Posterior vena cava (tissue), 2 donors: ENCODE data around the gene FIBP. TPM values are rescaled to one million over a fixed set of nuclear protein-coding genes. Genes with fewer than 3 reads are reported as not detected.
A peak's percentile ranks its signal among the peaks of the same experiment; 100 is the strongest.

Experiments used
- DNase-seq: peaks from one replicate; pipeline ENCODE4 v3.0.0-alpha.2; 2020; ENCODE audit warnings: low spot score
- intact Hi-C, 2 donors: fragments of 100-400 bp; cut with DNase I; formaldehyde crosslinking; loops; one replicate each; pipeline versions ENCODE4 v1.14.1 to v1.14.2; 2022 to 2023
- total RNA-seq, 2 donors: library from RNA; stranded (reverse); fragmentation: NEBNext Ultra II Directional; extraction: Animal tissue kit (Norgen Biotek cat#: 25700); gene quantifications; one replicate each; pipeline ENCODE4 v1.2.1, GENCODE V29; 2021
- donor health status: DM: yes; HTN: yes; CAD: no.
- donor health status: DM: yes; HTN: yes; CAD: no.

FIBP gene
- total RNA-seq, 2 donors from 2014 or later: 39.7 to 40.8 TPM

DNA sequence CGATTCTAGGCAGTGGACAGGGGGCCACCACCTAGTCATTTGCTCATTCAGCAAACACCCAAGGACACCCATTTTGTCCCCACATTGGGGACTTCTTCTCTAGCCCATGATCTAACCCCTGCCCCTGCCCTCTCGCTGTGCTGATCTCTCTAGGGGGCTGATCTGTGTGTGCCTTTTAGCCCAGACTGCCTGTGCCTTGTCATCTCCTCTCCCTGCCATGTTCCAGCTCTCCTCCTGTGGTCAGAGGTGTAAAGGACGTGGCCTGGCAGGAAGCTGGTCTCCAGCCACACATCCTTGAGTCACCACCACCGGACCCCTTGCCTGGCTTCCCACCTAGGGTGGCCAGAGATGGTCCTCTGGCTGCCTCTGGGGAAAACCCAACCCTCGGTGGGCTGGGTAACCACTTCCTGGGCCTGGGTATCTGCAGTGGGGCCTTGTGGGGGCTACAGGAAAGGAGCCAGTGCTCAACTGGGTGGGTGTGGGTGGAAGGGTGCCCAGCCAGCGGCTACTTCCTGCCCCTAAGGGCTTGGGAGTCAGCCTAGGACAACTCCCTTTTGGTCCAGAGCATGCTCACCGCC is 7.3 kb downstream of the FIBP start:
- intact Hi-C loops: loop anchor here (5.0 to 10.0 kb wide), 2 partner anchors 84 to 106 kb away; partner anchors contain the start of gene SART1 (in 1 of the 2)
- no peak for DNase-seq

DNA sequence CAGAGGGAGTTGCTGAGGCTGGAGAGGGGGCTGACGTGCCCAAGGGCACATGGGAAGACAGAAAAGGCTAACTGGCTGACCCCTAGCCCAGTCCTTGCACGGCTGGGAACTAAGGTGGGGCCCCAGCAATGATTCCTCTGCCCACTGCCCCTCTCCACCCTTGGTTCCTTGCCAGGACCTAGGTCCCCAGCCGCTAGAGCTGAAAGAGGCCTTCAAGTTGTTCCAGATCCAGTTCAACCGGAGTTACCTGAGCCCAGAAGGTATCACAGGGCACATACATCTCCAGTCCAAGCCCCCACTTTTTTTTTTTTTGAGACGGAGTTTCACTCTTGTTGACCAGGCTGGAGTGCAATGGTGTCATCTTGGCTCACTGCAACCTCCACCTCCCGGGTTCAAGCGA is 8.2 kb downstream of the FIBP start:
- intact Hi-C loops: loop anchor here (5.0 to 10.0 kb wide), 2 partner anchors 85 to 107 kb away; partner anchors contain the start of gene SART1 (in 1 of the 2)
- no peak for DNase-seq

- intact Hi-C loops: loop anchor here (5.0 to 10.0 kb wide), 2 partner anchors 85 to 108 kb away; partner anchors contain the start of gene SART1 (in 1 of the 2)
- DNase-seq: no peak
Observed at GRCh38 chr11:65879617-65880016, 8.7 kb downstream of the FIBP start, which contains the start of gene CTSW. TSS of gene CTSW (plus strand) at chr11:65879837. CDS start at chr11:65879855, 18 bp downstream.

DNA sequence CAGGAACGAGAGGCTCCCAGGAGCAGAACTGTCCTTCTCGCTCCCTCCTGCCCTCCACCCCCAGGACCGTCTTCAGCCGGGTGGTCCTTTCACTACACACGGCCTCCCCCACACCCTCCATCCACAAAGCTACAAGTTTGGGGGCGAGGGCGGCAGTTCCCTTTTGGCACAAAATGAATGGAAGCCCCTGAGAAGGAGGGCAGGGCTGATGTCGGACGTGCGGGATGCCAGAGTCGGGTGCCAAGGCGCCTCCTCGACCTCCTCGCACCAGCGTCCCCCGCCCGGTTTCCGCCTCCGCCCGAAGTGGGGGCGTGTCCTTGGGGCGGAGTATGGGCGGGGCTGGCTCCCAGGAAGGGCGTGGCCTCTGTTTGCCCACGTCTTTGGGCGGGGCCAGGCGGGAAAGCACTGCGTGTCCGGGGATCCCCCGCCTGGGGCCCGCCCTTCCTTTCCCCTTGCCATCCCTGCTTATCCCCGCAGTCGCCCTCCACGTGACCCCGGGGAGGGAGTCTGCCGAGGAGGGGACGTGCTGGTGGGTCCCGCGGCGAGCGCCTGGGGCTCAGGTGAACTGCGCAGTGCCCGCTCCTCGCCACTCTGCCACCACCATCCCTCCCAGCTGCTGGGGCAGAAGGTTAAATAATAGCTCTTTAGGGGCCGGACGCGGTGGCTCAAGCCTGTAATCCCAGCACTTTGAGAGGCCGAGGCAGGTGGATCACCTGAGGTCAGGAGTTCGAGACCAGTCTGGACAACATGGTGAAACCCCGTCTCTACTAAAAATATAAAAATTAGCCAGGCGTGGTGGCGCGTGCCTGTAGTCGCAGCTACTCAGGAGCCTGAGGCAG is 14.7 kb downstream of the FIBP start:
- peak; percentile 99 for DNase-seq
- intact Hi-C loops: no loop called here

- intact Hi-C loops: no loop called here
- DNase-seq: peak; percentile 83
Observed at GRCh38 chr11:65872586-65873317, 15.5 kb downstream of the FIBP start, which contains the start of gene EFEMP2. TSS of gene EFEMP2 (minus strand) at chr11:65872800. CDS start at chr11:65872354, 446 bp downstream.

GRCh38 chr11:65871811-65872548 is 16.3 kb downstream of the FIBP start:
- DNase-seq: peak; percentile 77
- intact Hi-C loops: no loop called here

GRCh38 chr11:65870706-65871681 is 17.3 kb downstream of the FIBP start:
- no peak for DNase-seq
- intact Hi-C loops: no loop called here

DNA sequence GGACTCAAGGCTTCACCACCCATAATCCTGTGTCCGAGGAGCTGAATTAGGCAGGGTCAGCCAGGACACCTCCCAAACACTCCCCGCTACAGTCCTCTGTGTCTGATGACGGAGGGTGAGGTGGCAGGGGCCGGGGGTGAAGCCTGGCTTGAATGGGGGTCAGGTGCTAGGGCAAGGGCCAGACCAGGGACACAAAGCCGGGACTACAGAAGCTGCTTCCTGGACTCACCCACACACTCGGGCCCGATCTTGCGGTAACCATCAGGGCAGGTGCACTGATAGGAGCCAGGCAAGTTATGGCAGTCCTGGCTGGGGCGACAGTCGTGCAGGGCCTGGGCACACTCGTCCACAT is 18.0 kb downstream of the FIBP start:
- DNase-seq: no peak
- intact Hi-C loops: no loop called here

- no peak for DNase-seq
- intact Hi-C loops: loop anchor here in 1 of 2 donors (5.0 kb wide), 1 partner anchor 628 kb away; no protein-coding TSS in a partner anchor
Observed at GRCh38 chr11:65869643-65870306, 18.5 kb downstream of the FIBP start.

DNA sequence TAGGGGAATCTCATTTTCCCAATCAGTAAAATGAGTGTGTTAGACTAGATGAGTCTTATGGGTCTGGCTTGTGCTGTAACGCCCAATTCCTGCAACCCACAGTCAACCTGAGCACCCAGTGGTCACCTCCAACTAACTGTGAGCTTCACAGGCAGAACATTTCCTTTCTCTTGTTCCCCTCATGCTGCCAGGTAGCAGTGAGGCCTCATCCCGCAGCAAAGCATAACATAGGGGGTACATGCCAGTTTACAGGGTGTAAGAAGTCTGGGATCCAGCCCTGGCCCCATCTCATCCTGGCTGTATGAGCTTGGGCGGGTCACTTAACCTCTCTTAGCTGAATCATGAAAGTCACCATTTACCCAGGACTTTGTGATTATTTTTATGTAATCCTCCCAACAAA is 19.4 kb downstream of the FIBP start:
- intact Hi-C loops: loop anchor here in 1 of 2 donors (5.0 kb wide), 1 partner anchor 628 kb away; no protein-coding TSS in a partner anchor
- DNase-seq: no peak

DNA sequence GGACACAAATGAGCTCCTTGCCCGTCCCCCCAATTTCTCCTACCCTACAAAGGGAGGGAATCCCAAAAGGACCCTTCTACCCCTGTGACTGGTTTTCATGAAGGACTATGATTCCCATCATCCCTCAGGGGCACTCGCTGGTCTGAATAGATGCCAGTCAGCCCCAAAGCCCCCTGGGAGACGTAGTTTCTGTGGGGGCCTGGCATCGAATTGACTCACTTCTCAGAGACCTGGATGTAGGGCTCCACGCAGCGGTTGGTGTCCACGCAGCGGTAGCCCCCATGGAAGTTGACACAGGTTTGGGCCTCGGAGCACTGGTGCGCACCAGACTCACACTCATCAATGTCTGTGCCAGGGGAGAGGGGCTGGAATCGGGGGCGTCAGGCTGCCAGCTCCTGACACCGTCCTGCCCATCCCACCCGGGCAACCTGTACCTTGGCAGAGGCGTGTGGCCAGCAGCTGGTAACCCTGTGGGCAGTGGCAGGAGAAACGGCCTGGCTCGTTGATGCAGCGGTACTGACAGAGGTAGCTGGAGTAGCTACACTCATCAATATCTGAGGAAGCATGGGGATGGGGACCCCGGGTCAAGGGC is 20.1 kb downstream of the FIBP start:
- DNase-seq: no peak
- intact Hi-C loops: loop anchor here in 1 of 2 donors (5.0 kb wide), 1 partner anchor 629 kb away; no protein-coding TSS in a partner anchor

DNA sequence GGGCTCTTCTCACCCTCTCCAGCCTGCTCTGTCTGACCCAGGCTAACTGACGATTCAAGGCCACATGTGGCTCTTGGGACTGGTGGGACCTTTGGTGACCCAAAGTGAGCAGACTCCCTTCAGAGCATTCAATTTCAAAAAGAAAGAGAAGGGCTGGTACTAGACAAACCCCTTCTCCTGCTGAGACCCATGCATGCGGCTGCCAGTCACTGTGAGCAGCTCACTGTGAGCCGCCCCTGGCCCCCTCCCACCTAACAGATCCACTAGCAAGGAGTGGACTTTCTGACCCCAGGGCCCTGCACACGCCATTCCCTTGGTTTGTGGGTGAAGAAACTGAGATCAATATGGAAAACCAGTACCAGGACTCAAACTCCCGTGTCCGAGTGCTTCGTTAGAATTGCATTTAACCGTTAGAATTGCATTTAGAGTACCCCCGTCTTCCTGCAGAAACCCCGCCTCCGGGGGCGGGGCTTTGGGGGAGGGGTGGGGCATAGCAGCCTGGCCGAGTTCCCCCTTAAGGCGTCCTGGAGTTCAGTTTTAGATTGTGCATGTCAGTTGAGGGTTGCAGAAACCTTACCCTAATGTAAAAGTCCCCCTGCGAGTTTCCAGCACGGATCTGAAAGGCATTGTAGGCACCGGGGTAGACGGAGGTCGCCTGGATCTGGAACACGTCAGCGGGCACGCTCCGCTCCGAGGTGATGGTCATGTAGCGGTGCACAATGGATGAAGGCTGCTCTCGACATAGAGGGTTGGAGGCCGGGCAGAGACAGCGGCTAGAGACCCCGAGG is 20.8 kb downstream of the FIBP start:
- DNase-seq: no peak
- intact Hi-C loops: loop anchor here in 1 of 2 donors (5.0 kb wide), 1 partner anchor 630 kb away; no protein-coding TSS in a partner anchor

DNA sequence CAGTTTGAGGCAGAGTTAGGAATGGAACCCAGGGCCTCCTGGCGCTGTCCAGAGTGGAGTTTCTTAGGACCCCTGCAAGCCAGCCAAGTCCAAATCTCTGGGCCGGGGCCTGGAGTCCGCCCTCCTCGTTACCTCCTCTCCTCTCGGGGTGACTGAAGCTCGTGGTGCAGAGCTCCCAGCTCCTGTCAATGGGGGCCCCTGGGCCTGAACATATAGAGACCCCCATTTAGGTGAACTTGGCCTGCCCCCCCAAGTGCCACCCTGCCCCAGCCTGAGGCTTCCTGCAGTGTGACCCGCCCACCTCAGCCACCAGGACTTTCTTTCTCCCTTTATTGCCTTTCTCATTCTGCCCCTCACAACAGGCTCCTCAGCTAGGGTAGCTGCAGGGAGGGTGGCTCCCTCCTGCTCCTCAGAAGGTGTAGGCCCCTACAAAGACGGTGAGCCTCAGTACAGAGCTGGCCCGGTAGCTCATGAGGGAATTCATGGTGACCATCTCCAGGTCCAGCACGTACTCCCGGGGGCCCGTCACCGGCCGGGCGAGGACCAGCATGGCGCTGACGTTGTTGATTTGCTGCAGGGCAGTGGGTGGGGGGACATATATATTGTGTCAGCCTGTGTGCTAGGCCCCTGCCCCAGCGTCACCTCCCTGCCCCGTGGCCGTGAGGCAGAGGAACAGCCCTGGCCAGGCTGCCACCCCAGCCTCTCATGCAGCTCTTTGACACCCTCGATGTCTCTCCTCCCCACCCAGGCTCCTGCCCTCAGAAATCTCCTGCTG is 21.6 kb downstream of the FIBP start:
- DNase-seq: no peak
- intact Hi-C loops: loop anchor here in 1 of 2 donors (5.0 kb wide), 1 partner anchor 631 kb away; no protein-coding TSS in a partner anchor

- no peak for DNase-seq
- intact Hi-C loops: loop anchor here in 1 of 2 donors (5.0 kb wide), 1 partner anchor 632 kb away; no protein-coding TSS in a partner anchor
Observed at GRCh38 chr11:65865550-65866172, 22.6 kb downstream of the FIBP start.
